HL-60 (cell line): Measurements from ENCODE around the gene AFAP1L2.

Experiments used
- GABPA ChIP-seq: IDR thresholded peaks from 2 replicates; pipeline ENCODE4 v1.6.1; 2012; ENCODE audit warnings: low read depth
- POLR2AphosphoS5 ChIP-seq: IDR thresholded peaks from 2 replicates; pipeline ENCODE4 v1.6.1; 2012; ENCODE audit warnings: low read depth

DNA sequence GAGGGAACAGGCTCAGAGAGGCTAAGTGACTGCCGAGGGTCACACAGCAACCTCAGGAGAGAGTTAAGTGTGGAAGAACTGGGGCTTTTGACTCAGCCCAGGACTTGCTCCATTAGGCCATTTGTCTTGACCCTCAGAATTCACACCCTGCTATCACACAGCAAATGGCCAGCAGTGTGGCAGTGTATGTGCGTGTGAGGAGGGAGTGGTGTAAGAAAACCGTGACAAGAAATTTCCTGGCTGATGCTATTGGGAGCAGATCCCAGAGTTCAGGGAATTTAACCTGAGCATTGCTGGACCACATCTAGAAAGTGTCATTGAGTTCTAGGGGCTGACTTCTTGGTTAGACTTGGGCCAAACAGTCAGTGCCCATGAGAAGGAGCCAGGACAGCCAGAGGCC is 146.8 kb downstream of the AFAP1L2 start:
- no peak for TF ChIP-seq POLR2AphosphoS5
- TF ChIP-seq GABPA, result no peak
